Cardiac ventricle fibroblast (primary cell): ENCODE data around the gene IL20. TPM values are rescaled to one million over a fixed set of nuclear protein-coding genes. Genes with fewer than 3 reads are reported as not detected.

Source experiments
- total RNA-seq: library from RNA; depleted of rRNA; stranded (reverse); fragments of >200 nt; gene quantifications from 2 replicates; pipeline ENCODE4 v1.2.3, GENCODE V29; 2015

IL20 gene
- not detected in 2 replicates for total RNA-seq

DNA sequence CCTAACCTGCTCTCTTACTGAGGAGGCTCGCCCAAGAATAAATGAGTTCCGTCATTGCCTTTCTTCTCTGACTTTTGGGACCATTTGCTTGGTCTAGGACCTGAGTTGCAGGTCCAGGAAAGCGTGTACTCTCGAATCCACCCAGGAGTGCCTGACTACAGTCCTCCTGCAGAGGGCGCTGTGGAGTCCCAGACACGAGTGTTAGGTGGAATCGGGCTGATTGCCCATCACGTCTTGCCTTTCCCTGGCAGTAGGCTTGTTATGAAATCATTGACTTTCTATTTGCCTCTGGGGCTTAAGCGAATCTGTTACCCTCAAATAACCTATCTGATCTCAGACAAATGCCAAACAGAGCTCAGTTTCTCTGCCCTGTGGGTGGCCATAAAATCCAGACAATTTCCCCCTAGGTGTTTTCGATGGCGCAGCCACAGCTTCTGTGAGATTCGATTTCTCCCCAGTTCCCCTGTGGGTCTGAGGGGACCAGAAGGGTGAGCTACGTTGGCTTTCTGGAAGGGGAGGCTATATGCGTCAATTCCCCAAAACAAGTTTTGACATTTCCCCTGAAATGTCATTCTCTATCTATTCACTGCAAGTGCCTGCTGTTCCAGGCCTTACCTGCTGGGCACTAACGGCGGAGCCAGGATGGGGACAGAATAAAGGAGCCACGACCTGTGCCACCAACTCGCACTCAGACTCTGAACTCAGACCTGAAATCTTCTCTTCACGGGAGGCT, at the start of gene IL20:
Gene IL20, plus strand, starts transcription at position 685 of the 733 bp plus-strand sequence. CDS start 230 bp downstream, outside the sequence.

GRCh38 chr1:206897175-206897574, 31.8 kb downstream of the IL20 start, which contains the start of gene IL24:
TSS of gene IL24 (plus strand) at chr1:206897443. CDS start at chr1:206897833, 390 bp downstream.

Other genes starting within 250 kb of the IL20 start
- gene DYRK3, start 230.1 kb upstream of the IL20 start, total RNA-seq: 9.9 and 10.8 TPM in 2 replicates
- gene MAPKAPK2, start 180.7 kb upstream of the IL20 start, total RNA-seq: 39.9 and 42.4 TPM in 2 replicates
- not detected in 2 replicates for gene IL19, start 94.8 kb upstream of the IL20 start, total RNA-seq
- not detected in 2 replicates for gene IL10, start 93.1 kb upstream of the IL20 start, total RNA-seq
- gene IL24, start 31.8 kb downstream of the IL20 start, total RNA-seq: 0.12 TPM in 1 of 2 replicates, not detected in the other
- gene FCMR, start 56.3 kb downstream of the IL20 start, total RNA-seq: 1.3 and 1.6 TPM in 2 replicates
- not detected in 2 replicates for gene PIGR, start 80.8 kb downstream of the IL20 start, total RNA-seq
- gene FCAMR, start 104.8 kb downstream of the IL20 start, total RNA-seq: not detected in 2 replicates
- not detected in 2 replicates for gene C1orf116, start 167.1 kb downstream of the IL20 start, total RNA-seq
- gene YOD1, start 185.6 kb downstream of the IL20 start, total RNA-seq: 3.4 and 4.4 TPM in 2 replicates
- gene PFKFB2, start 187.7 kb downstream of the IL20 start, total RNA-seq: 3.3 and 3.4 TPM in 2 replicates
- gene C4BPB, start 223.2 kb downstream of the IL20 start, total RNA-seq: not detected in 2 replicates
- not detected in 2 replicates for gene C4BPA, start 238.6 kb downstream of the IL20 start, total RNA-seq